GM13977 (cell line): ENCODE data around the gene DCC.

ENCODE experiments used
- DNase-seq: peaks from one replicate; pipeline ENCODE4 v3.0.0; 2012; ENCODE audit warnings: low spot score
- CTCF ChIP-seq: IDR thresholded peaks from 2 replicates; pipeline ENCODE4 v1.5.1; 2012; ENCODE audit warnings: mild to moderate bottlenecking, control low read depth; ENCODE audit not compliant: insufficient read depth; ENCODE audit errors: extremely low read depth, missing control alignments
- in situ Hi-C: fragments of 300-500 bp; cut with MboI; formaldehyde crosslinking; loops from one replicate; pipeline ENCODE4 v1.12.0; 2022; ENCODE audit warnings: low sequenced_read_pairs, low pct_unique_long_range_greater_than_20kb, mixed read lengths, inconsistent platforms; ENCODE audit not compliant: unreplicated experiment

The DCC gene

DNA sequence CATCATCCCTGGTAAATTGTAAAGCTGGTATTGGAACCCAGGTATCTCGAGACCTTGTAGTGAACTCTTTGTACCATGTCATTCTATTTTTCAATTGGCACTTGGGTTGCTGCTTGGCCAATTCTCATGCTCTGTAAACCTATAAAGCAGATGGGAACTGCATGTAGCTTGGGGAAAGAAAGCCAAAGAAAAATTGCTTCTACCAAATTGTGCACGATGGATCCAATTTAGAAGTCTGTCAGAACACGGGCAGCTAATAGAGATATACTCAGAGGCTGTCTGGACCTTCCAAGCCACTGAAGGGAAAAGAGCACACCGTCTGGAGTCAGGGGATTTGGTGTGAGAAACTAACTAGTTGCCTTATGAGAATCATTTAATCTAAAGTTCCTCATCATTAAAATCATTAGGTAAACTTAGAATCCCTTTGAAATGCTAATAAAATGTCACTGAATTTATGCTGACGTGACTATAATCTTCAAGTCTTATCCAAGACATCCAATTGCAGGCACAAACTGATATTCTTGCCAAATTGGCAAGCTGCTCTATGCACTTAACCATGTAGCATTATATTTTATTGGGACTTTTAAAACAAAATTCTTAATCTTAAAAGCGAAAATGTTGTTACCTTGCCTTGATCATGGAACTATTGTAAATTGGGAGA lies 206.8 kb downstream of the DCC start:
- in situ Hi-C loops = no loop called here
- no peak for DNase-seq
- TF ChIP-seq CTCF = no peak

GRCh38 chr18:52553441-52553840 lies 213.4 kb downstream of the DCC start:
- TF ChIP-seq CTCF = no peak
- in situ Hi-C loops = no loop called here
- no peak for DNase-seq

DNA sequence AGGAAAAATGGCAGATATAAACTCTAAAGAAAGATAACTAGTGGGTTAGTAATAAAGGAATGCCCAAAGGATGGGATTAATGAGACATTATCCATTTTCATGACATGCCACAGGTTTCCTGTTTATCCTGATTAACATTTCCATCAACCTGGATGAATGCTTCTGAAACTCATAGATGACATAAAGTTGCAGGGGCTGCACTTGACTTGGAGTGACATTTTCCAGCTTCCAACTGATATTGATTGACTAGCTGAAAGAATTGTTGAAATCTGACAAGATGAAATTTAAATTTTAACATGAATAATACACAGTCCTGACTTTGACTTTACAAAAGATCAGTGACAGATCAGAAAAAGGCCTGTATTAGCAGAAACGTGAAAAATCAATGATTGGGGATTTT lies 214.2 kb downstream of the DCC start:
- TF ChIP-seq CTCF = no peak
- in situ Hi-C loops = no loop called here
- no peak for DNase-seq

DNA sequence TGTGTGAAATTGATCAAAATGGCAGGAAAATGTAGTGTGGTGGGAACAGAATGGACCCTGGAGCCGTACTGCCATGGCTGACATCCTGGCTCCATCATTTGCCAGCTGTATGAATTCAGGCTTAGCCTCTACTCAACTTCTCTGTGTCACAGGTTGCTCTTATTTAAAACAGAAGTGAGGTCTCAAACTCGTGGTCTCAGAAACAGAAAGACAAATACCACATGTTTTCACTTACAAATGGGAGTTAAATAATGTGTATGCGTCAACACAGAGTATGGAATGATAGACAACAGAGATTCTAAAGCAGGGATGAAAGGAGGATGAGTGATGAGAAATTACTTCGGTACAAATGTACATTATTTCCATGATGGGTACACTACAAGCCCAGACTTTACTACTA lies 227.4 kb downstream of the DCC start:
- TF ChIP-seq CTCF = no peak
- DNase-seq = no peak
- in situ Hi-C loops = no loop called here

- in situ Hi-C loops = no loop called here
- TF ChIP-seq CTCF = no peak
- no peak for DNase-seq
Observed at GRCh38 chr18:52569492-52569891, 229.5 kb downstream of the DCC start.

- in situ Hi-C loops = no loop called here
- TF ChIP-seq CTCF = no peak
- DNase-seq = no peak
Observed at GRCh38 chr18:52570975-52571374, 231.0 kb downstream of the DCC start.
